ENCODE results near the gene NUP210L.

The NUP210L gene

DNA sequence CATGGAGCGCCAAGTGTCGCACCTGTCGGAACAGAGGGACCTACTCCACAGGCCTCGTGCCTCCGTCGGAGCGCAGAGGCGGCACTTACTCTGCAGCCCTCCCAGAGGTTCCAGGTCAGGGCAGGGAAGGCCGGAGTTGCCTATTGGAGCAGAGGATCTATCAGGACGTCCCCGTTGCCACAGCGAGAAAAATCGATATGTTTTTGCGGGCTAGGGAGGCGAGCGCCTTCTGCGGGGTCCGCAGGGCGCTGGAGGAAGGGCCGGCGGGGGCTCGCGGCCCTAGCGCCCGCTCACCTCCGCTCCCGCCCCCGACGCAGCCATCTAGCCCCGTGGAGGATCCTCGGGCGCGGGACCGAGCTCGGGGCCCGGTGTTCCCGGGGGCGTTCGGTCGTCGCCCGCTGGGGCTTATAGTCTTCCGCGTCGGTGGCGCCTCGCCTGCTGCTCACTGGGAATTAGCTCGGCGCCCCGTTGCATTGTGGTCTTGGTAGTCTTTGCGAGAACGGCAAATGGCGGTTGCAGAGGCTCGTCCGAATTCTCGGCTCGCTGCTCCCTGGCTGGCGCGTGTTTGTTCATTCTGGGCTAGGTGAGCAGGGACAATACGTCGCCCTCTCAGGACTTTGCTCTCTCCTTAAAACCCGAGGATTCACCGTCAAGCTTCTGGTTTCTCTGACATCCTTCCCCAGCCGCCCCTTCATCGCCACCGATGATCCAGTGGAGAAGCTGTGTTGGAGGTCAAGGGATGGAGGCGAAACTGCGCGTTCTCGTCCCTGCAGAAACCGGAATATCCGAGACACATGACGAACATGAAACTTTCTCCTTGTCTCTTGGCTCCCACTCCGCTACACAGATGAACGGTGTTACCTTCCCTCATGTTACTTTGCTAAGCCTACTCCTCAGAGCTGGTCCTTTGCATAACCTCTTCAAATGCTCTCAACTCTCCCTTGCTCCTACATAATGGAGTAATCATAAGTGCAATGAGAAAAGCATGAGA, 177.3 kb downstream of the NUP210L start, which contains the start of gene JTB:
Gene JTB, minus strand, starts transcription at position 425 of the 991 bp plus-strand sequence. Its CDS starts 422 bp downstream, at position 3.
- in situ Hi-C loops (cut with MboI; ENCODE audit: low pct_unique_long_range_greater_than_20kb, low sequenced_read_pairs, unreplicated experiment) = loop anchor here (25.0 kb wide), 1 partner anchor 465 kb away; no protein-coding TSS in a partner anchor
- peak; percentile 92 for DNase-seq (ENCODE audit: low spot score)
- TF ChIP-seq, protein P1, sequence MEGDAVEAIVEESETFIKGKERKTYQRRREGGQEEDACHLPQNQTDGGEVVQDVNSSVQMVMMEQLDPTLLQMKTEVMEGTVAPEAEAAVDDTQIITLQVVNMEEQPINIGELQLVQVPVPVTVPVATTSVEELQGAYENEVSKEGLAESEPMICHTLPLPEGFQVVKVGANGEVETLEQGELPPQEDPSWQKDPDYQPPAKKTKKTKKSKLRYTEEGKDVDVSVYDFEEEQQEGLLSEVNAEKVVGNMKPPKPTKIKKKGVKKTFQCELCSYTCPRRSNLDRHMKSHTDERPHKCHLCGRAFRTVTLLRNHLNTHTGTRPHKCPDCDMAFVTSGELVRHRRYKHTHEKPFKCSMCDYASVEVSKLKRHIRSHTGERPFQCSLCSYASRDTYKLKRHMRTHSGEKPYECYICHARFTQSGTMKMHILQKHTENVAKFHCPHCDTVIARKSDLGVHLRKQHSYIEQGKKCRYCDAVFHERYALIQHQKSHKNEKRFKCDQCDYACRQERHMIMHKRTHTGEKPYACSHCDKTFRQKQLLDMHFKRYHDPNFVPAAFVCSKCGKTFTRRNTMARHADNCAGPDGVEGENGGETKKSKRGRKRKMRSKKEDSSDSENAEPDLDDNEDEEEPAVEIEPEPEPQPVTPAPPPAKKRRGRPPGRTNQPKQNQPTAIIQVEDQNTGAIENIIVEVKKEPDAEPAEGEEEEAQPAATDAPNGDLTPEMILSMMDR (IDR thresholded peaks at IDR 0.05; ENCODE audit: extremely low read depth, insufficient read depth, missing control alignments) = no peak

DNA sequence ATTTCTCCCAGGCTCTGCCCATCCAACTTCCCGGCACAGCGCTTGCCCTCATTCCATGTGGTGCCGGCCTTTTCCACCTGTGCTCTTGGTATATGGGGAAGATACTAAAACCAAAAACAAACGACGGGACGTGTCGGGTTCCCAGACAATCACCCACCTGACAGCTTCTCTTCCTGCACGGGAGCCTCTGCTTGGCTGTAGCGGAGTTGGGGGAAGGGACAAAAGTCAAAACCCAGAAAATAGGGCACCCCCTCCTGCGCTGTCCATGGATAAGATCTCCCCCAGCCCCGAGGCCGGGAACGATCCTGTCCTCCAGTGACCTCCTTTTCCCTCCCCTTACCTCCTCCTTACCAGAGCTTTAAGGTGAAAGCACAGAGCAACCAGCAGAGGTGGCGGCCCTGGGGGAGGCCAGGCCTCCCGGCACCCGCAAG, 178.0 kb downstream of the NUP210L start:
- DNase-seq (ENCODE audit: low spot score) = no peak
- TF ChIP-seq, protein P1 (IDR thresholded peaks at IDR 0.05; ENCODE audit: extremely low read depth, insufficient read depth, missing control alignments) = no peak
- in situ Hi-C loops (cut with MboI; ENCODE audit: low pct_unique_long_range_greater_than_20kb, low sequenced_read_pairs, unreplicated experiment) = loop anchor here (25.0 kb wide), 1 partner anchor 465 kb away; no protein-coding TSS in a partner anchor

DNA sequence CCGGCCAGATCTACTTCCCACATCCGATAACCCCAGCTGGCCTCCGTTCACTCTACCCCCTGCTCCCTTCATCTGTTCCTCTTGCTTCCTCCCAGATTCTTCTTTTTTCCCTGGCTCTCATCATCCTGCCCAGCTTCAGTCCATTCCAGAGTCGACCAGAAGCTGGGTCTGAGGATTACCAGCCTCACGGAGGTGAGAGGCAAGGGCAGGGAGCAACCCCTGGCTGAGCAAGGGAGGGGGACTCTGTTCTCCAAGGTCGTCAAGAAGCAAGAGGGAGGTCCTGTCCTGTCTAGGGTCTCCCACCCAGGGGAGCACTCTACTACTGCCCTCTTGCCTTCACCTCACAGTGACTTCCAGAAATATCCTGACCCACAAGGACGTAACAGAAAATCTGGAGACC, 181.3 kb downstream of the NUP210L start:
- in situ Hi-C loops (cut with MboI; ENCODE audit: low pct_unique_long_range_greater_than_20kb, low sequenced_read_pairs, unreplicated experiment) = no loop called here
- no peak for DNase-seq (ENCODE audit: low spot score)

DNA sequence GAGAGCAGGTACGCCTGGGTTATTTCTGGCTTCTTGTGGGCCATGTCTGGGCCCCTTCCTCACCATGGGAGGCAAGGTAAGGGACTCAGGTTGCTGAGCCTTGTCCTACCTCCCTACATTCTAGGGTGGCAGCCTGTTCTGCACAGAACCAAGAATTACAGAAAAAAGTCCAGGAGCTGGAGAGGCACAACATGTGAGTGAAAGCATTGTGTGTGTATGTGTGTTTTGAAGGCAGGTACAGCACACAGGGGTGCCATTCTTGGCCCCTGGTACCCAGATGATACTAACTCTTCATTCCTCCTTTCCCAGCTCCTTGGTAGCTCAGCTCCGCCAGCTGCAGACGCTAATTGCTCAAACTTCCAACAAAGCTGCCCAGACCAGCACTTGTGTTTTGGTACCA, 181.8 kb downstream of the NUP210L start:
- in situ Hi-C loops (cut with MboI; ENCODE audit: low pct_unique_long_range_greater_than_20kb, low sequenced_read_pairs, unreplicated experiment) = no loop called here
- TF ChIP-seq, protein P1 (IDR thresholded peaks at IDR 0.05; ENCODE audit: extremely low read depth, insufficient read depth, missing control alignments) = no peak
- DNase-seq (ENCODE audit: low spot score) = no peak

More for the DNA sequence above, 181.3 kb downstream of the NUP210L start:
- TF ChIP-seq, protein P1 (IDR thresholded peaks at IDR 0.05; ENCODE audit: extremely low read depth, insufficient read depth, missing control alignments) = no peak

DNA sequence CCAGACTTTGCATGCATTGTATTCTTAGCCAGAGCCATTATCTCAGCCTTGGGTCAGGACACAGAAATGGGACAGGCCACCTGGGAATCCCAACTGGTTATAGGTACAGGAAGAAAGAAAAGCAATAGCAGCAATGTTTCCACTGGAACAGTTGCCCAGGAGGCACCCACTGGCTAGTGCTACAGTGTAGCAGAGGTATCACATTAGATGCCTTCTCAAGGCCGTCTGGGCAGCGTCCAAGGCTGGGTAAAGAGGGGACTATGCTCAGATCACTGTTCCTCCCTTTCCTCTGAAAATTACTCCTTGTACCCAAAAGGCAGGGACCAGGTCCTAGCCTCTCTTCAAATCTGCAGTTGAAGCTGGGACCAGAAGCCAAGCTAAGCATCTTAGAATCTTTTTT, 184.5 kb downstream of the NUP210L start:
- TF ChIP-seq, protein P1 (IDR thresholded peaks at IDR 0.05; ENCODE audit: extremely low read depth, insufficient read depth, missing control alignments) = no peak
- no peak for DNase-seq (ENCODE audit: low spot score)
- in situ Hi-C loops (cut with MboI; ENCODE audit: low pct_unique_long_range_greater_than_20kb, low sequenced_read_pairs, unreplicated experiment) = no loop called here

DNA sequence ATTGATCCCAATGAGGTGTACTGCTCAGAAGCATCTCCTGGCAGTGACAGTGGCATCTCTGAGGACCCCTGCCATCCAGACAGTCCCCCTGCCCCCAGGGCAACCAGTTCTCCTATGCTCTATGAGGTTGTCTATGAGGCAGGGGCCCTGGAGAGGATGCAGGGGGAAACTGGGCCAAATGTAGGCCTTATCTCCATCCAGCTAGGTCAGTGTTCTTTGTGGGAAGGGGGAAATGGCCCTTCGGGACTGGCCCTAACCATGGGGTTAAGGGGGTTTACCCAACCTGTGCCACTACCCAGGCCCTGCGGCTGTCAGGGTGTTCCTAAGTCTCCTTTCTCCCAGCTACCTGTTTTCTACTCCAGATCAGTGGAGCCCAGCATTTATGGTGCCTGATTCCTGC, 185.9 kb downstream of the NUP210L start:
- in situ Hi-C loops (cut with MboI; ENCODE audit: low pct_unique_long_range_greater_than_20kb, low sequenced_read_pairs, unreplicated experiment) = no loop called here
- TF ChIP-seq, protein P1 (IDR thresholded peaks at IDR 0.05; ENCODE audit: extremely low read depth, insufficient read depth, missing control alignments) = no peak
- no peak for DNase-seq (ENCODE audit: low spot score)

All from GM13977 (cell line).